CD4-positive, alpha-beta memory T cell (primary cell): ENCODE results near the gene STPG1. TPM values are rescaled to one million over a fixed set of nuclear protein-coding genes. Genes with fewer than 3 reads are reported as not detected.

Experiments
- CTCF ChIA-PET: fragments of 350-600 bp; sonication (Branson Sonifier 250); formaldehyde crosslinking; loops from one replicate; lab custom pipeline; 2021; ENCODE audit warnings: inconsistent platforms; ENCODE audit not compliant: partially characterized antibody; lab: Charles Lee
- POLR2A ChIA-PET: fragments of 350-600 bp; sonication (Branson Sonifier 250); formaldehyde crosslinking; loops from one replicate; lab custom pipeline; 2021; ENCODE audit not compliant: partially characterized antibody; lab: Charles Lee
- DNase-seq, 5 donors: peaks; one replicate each; pipeline versions ENCODE4 v3.0.0 to v3.0.0-alpha.2; 2020 to 2022; ENCODE audit warnings: mixed read lengths in 1 of 5
- H3K27ac ChIP-seq: one replicate; pipeline ENCODE4 v1.7.0; 2013; ENCODE audit warnings: low read depth, low read length
- H3K27me3 ChIP-seq: 2 replicates; pipeline ENCODE4 v1.7.0; 2013; ENCODE audit warnings: mild to moderate bottlenecking, low read length, moderate library complexity; ENCODE audit not compliant: insufficient read depth
- H3K36me3 ChIP-seq: 2 replicates; pipeline ENCODE4 v1.7.0; 2013; ENCODE audit warnings: mild to moderate bottlenecking, low read length, moderate library complexity; ENCODE audit not compliant: insufficient read depth
- H3K4me1 ChIP-seq: 2 replicates; pipeline ENCODE4 v1.7.0; 2013; ENCODE audit warnings: mild to moderate bottlenecking, low read length, moderate library complexity; ENCODE audit not compliant: insufficient read depth
- H3K4me3 ChIP-seq, 2 donors: one replicate each; pipeline ENCODE4 v1.7.0; 2013; ENCODE audit warnings: low read length in 2 of 2, mild to moderate bottlenecking in 1 of 2
- H3K9me3 ChIP-seq, 2 donors: one replicate each; pipeline ENCODE4 v1.7.0; 2013; ENCODE audit warnings: low read length in 2 of 2, control low read depth in 1 of 2; ENCODE audit not compliant: control insufficient read depth in 1 of 2
- H3K27ac Mint-ChIP-seq, 7 donors: one replicate each; pipeline ENCODE4 v1.8.0; 2020 to 2021; ENCODE audit warnings: mixed read lengths in 7 of 7, mild to moderate bottlenecking in 6 of 7, inconsistent platforms in 3 of 7, moderate library complexity in 3 of 7
- H3K27me3 Mint-ChIP-seq, 2 donors: one replicate each; pipeline ENCODE4 v1.8.0; 2020 to 2021; ENCODE audit warnings: mixed read lengths in 2 of 2
- H3K36me3 Mint-ChIP-seq, 2 donors: one replicate each; pipeline ENCODE4 v1.8.0; 2020 to 2021; ENCODE audit warnings: mixed read lengths in 2 of 2, inconsistent platforms in 1 of 2, mild to moderate bottlenecking in 1 of 2
- H3K4me1 Mint-ChIP-seq, 4 donors: one replicate each; pipeline ENCODE4 v1.8.0; 2020 to 2021; ENCODE audit warnings: mixed read lengths in 4 of 4, mild to moderate bottlenecking in 1 of 4
- H3K4me3 Mint-ChIP-seq, 8 donors: one replicate each; pipeline ENCODE4 v1.8.0; 2020 to 2021; ENCODE audit warnings: mixed read lengths in 8 of 8, mild to moderate bottlenecking in 7 of 8, moderate library complexity in 6 of 8, inconsistent platforms in 3 of 8
- H3K9me3 Mint-ChIP-seq, 8 donors: one replicate each; pipeline ENCODE4 v1.8.0; 2020 to 2021; ENCODE audit warnings: mixed read lengths in 8 of 8, mild to moderate bottlenecking in 5 of 8, inconsistent platforms in 3 of 8, moderate library complexity in 1 of 8
- intact Hi-C: fragments of 100-400 bp; cut with micrococcal nuclease; formaldehyde crosslinking; loops from one replicate; pipeline ENCODE4 v1.15.1; 2023
- polyA plus RNA-seq, 2 donors: library from polyadenylated mRNA; unstranded; fragments of 300-500 nt; fragmentation: Illumina TruSeq; gene quantifications; one replicate each; pipeline ENCODE4 v1.2.3, GENCODE V29; 2021
- total RNA-seq, 2 experiments: library from RNA; stranded (reverse); gene quantifications; one replicate each; pipeline ENCODE4 v1.2.3, GENCODE V29; 2021

The STPG1 gene
- total and polyA plus RNA-seq, 4 experiments from 2014 or later: 3.1 to 4.9 (median 3.8) TPM

GRCh38 chr1:24386241-24386640 is 27.3 kb downstream of the STPG1 start:
- intact Hi-C loops: no loop called here
- H3K36me3 Mint-ChIP-seq: peaks cover 4% of the 10 kb centered on the region in 2 donors
- H3K4me1 Mint-ChIP-seq: peaks cover 14 to 25% (median 18%) of the 10 kb centered on the region in 4 donors
- H3K9me3 ChIP-seq: no peaks in the 10 kb centered on the region
- H3K27ac Mint-ChIP-seq: peak overlapping the region in 1 of 7 donors; percentile 18
- H3K9me3 Mint-ChIP-seq: no peaks in the 10 kb centered on the region
- peaks cover 23% of the 10 kb centered on the region for H3K4me1 ChIP-seq
- no peaks in the 10 kb centered on the region for H3K27me3 Mint-ChIP-seq
- CTCF ChIA-PET: interaction anchor here (1.2 to 5.9 kb wide), 3 partner anchors 187 to 236 kb away, joined by 4 to 76 read pairs (median 12); no protein-coding TSS in a partner anchor
- no peak for DNase-seq
- no peaks in the 10 kb centered on the region for H3K36me3 ChIP-seq
- H3K4me3 Mint-ChIP-seq: no peak overlapping the region
- no peak overlapping the region for H3K27ac ChIP-seq
- no peak overlapping the region for H3K4me3 ChIP-seq
- POLR2A ChIA-PET: interaction anchor here (1.3 kb wide), 1 partner anchor 184 kb away, joined by 3 read pairs; no protein-coding TSS in a partner anchor
- no peaks in the 10 kb centered on the region for H3K27me3 ChIP-seq

DNA sequence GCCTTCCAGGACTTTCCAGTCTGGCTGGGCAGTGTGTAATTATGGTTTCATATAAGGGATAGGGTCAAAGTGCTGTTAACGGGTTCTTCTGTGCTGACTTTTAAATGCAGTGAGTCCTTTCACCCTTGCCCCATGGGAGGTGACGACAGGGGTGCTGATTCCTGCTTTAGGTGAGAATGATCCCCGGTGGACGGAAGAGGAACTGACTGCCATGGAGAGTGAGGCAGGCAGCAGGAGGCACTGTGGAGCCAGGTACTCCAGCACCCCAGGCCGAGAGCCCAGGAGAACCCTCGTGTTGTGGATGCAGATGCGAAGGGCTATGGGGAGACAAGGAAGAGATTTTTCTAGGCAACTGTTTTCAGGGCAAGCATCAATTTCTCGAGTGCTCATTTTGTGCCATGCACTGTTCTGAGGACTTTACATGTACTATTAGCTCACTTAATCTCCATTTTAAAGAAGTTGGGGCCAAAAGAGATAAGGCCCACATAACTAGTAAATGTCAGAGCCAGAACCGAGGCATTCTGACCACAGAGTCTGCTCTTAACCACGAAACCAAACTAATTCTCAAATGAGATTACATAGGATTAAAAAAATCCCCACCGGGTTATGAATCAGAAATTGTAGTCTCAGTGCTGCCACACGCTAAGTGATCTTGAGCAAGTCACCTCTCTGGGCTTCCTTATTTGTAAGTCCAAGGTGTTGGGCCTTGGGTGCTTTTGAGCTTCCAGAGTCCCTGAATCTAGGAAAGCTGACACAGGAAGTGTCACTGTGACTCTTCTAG is 28.2 kb downstream of the STPG1 start:
- Mint-ChIP-seq H3K27ac (peak overlapping the region in 6 of 7 donors; percentile 3 to 85 (median 47)), H3K36me3 (peaks cover 4% of the 10 kb centered on the region in 2 donors), H3K27me3 (no peaks in the 10 kb centered on the region), H3K4me3 (peak overlapping the region in 1 of 8 donors; percentile 10), H3K9me3 (no peaks in the 10 kb centered on the region), H3K4me1 (peaks cover 13 to 23% (median 16%) of the 10 kb centered on the region in 4 donors)
- ChIA-PET CTCF (interaction anchor here (1.2 to 5.9 kb wide), 4 partner anchors 180 to 235 kb away, joined by 4 to 76 read pairs (median 8); no protein-coding TSS in a partner anchor), POLR2A (interaction anchor here (1.3 kb wide), 1 partner anchor 184 kb away, joined by 3 read pairs; no protein-coding TSS in a partner anchor)
- H3K27me3 ChIP-seq: no peaks in the 10 kb centered on the region
- intact Hi-C loops: no loop called here
- H3K9me3 ChIP-seq: no peaks in the 10 kb centered on the region
- H3K4me3 ChIP-seq: no peak overlapping the region
- H3K36me3 ChIP-seq: no peaks in the 10 kb centered on the region
- peaks cover 19% of the 10 kb centered on the region for H3K4me1 ChIP-seq
- DNase-seq: peak in 3 of 5 donors; percentile 14 to 36 (median 19)
- no peak overlapping the region for H3K27ac ChIP-seq

DNA sequence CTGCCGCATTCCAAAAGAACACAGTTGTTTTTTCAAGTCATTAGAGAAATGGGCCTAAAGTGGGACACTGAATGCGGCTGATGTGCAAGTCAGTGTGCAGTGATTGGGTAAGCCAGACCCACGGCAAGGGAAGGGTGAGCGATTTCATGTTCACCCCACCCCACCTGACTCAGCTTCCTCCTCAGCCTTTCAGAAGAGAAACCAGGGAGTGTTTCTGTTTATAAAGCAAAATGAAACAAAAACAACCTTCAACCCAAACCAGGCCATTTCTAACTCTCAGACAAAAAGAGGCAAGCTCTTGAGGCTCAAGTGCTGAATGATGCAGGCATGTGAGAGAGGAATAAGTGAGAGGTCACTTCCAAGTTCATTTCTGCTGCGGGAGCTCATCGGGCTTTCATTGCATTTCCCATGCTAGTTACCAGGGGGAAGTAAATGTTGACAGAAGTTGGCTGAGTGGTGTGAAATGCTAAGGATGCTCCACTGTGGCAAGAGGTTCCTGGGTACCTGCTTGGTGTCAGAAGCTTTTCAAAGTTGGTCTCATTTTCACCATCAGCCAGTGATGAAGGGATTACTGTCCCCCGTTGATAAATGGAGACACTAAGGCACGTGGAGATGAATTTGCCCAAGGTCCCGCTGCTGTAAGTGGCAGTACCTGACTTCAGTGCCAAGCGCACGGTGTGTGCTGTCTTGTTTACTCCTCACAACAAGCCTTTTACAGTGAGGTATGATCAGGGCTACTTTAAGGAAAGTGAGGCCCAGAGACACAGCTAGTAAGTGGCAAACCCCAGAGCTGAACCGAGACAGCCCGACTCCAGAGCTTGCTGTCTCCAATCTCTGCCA is 29.1 kb downstream of the STPG1 start:
- Mint-ChIP-seq H3K27ac (peak overlapping the region in 5 of 7 donors; percentile 5 to 81 (median 75)), H3K4me3 (peak overlapping the region in 6 of 8 donors; percentile 23 to 69 (median 52)), H3K9me3 (no peaks in the 10 kb centered on the region), H3K4me1 (peaks cover 13 to 23% (median 16%) of the 10 kb centered on the region in 4 donors), H3K36me3 (peaks cover 6 to 8% of the 10 kb centered on the region in 2 donors), H3K27me3 (no peaks in the 10 kb centered on the region)
- H3K4me3 ChIP-seq: no peak overlapping the region
- H3K4me1 ChIP-seq: peaks cover 19% of the 10 kb centered on the region
- no peaks in the 10 kb centered on the region for H3K36me3 ChIP-seq
- ChIA-PET POLR2A (interaction anchor here (1.0 kb wide), 1 partner anchor 182 kb away, joined by 4 read pairs; no protein-coding TSS in a partner anchor), CTCF (interaction anchor here (0.9 to 5.9 kb wide), 5 partner anchors 9 to 234 kb away, joined by 3 to 76 read pairs (median 5); no protein-coding TSS in a partner anchor)
- H3K27ac ChIP-seq: no peak overlapping the region
- no peaks in the 10 kb centered on the region for H3K27me3 ChIP-seq
- intact Hi-C loops: no loop called here
- no peaks in the 10 kb centered on the region for H3K9me3 ChIP-seq
- DNase-seq: peak in 1 of 5 donors; percentile 17

DNA sequence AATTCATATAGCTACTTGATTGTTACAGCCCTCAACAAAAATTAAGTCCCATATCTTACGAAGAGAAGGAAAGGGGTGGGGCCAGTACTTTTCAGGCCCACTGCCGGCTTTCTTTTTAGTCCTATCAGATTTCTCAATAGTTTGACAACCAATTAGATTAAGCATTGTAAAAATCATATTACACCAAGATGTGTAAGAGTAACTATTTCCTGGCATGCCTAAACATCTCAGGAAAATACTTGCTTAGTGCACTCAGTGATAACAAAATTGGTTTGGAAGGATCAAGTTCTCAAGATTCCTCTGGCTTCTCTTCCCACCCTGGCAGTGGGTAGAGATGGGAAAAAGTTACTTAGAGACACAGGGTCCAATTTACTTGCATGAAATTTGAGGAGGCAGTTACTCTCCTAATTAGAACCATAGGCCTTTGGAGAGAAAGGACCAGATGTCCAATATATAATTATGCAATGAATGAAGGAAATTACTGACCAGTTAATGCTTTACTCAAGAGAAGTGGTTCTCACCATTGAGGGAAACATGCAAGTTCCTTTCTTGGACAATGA is 30.1 kb downstream of the STPG1 start:
- Histone ChIP-seq H3K27me3 (no peaks in the 10 kb centered on the region), H3K27ac (no peak overlapping the region), H3K4me1 (peaks cover 19% of the 10 kb centered on the region), H3K4me3 (no peak overlapping the region), H3K9me3 (no peaks in the 10 kb centered on the region), H3K36me3 (no peaks in the 10 kb centered on the region)
- ChIA-PET POLR2A (interaction anchor here (1.0 kb wide), 1 partner anchor 181 kb away, joined by 4 read pairs; no protein-coding TSS in a partner anchor), CTCF (interaction anchor here (0.9 to 5.2 kb wide), 2 partner anchors 8 to 233 kb away, joined by 3 to 29 read pairs; no protein-coding TSS in a partner anchor)
- no peaks in the 10 kb centered on the region for H3K27me3 Mint-ChIP-seq
- H3K9me3 Mint-ChIP-seq: no peaks in the 10 kb centered on the region
- peaks cover 13 to 23% (median 16%) of the 10 kb centered on the region in 4 donors for H3K4me1 Mint-ChIP-seq
- no peak overlapping the region for H3K4me3 Mint-ChIP-seq
- H3K36me3 Mint-ChIP-seq: peaks cover 8 to 12% of the 10 kb centered on the region in 2 donors
- DNase-seq: no peak
- no peak overlapping the region for H3K27ac Mint-ChIP-seq
- intact Hi-C loops: no loop called here

GRCh38 chr1:24382165-24382577 is 31.4 kb downstream of the STPG1 start:
- Mint-ChIP-seq H3K9me3 (no peaks in the 10 kb centered on the region), H3K27ac (no peak overlapping the region), H3K36me3 (peaks cover 8 to 12% of the 10 kb centered on the region in 2 donors), H3K27me3 (no peaks in the 10 kb centered on the region), H3K4me3 (no peak overlapping the region), H3K4me1 (peaks cover 13 to 23% (median 16%) of the 10 kb centered on the region in 4 donors)
- Histone ChIP-seq H3K36me3 (no peaks in the 10 kb centered on the region), H3K27me3 (no peaks in the 10 kb centered on the region), H3K9me3 (no peaks in the 10 kb centered on the region), H3K4me1 (peaks cover 19% of the 10 kb centered on the region), H3K4me3 (no peak overlapping the region), H3K27ac (no peak overlapping the region)
- no peak for DNase-seq
- CTCF ChIA-PET: interaction anchor here (1.3 to 5.2 kb wide), 4 partner anchors 9 to 183 kb away, joined by 4 to 29 read pairs (median 6); no protein-coding TSS in a partner anchor
- intact Hi-C loops: no loop called here
- POLR2A ChIA-PET: no interaction called here

GRCh38 chr1:24381256-24381655 is 32.3 kb downstream of the STPG1 start:
- peaks cover 19% of the 10 kb centered on the region for H3K4me1 ChIP-seq
- peaks cover 6 to 12% of the 10 kb centered on the region in 2 donors for H3K36me3 Mint-ChIP-seq
- intact Hi-C loops: no loop called here
- DNase-seq: no peak
- ChIA-PET CTCF (interaction anchor here (1.3 to 5.2 kb wide), 4 partner anchors 9 to 182 kb away, joined by 4 to 29 read pairs (median 6); no protein-coding TSS in a partner anchor), POLR2A (no interaction called here)
- no peak overlapping the region for H3K27ac Mint-ChIP-seq
- no peak overlapping the region for H3K4me3 ChIP-seq
- H3K27me3 ChIP-seq: no peaks in the 10 kb centered on the region
- no peaks in the 10 kb centered on the region for H3K27me3 Mint-ChIP-seq
- no peak overlapping the region for H3K27ac ChIP-seq
- no peaks in the 10 kb centered on the region for H3K36me3 ChIP-seq
- no peak overlapping the region for H3K4me3 Mint-ChIP-seq
- no peaks in the 10 kb centered on the region for H3K9me3 Mint-ChIP-seq
- peaks cover 13 to 23% (median 16%) of the 10 kb centered on the region in 4 donors for H3K4me1 Mint-ChIP-seq
- H3K9me3 ChIP-seq: no peaks in the 10 kb centered on the region
